ENCODE data around the gene LY6G6F.
A peak's percentile ranks its signal among the peaks of the same experiment; 100 is the strongest.

The LY6G6F gene

DNA sequence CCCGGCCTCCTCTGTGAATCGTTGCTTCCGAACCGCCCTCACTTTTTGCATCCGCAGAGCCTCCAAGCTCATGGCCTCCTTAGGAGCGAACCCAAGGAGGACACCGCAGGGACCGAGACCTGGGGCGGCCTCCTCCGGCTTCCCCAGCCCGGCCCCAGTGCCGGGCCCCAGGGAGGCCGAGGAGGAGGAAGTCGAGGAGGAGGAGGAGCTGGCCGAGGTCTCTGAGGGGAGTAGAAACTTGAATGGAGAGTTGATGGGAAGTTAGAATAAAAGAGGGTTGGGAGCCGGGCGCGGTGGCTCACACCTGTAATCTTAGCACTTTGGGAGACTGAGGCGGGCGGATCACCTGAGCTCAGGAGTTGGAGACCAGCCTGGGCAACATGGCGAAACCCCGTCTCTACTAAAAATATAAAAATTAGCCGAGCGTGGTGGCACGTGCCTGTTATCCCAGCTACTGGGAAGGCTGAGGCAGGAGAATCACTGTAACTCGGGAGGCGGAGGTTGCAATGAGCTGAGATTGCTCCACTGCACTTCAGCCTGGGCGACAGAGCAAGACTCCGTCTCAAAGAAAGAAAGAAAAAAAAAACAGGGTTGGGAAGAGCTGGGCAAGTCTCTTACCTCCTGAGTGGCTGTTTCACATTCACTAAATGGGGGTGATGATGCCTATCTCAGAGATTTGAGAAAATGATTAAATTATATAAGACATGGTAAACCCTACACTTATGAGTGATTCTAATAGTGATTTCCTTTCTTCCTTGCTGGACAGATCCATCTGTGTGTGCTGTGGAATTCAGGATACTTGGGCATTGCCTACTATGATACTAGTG lies 33.9 kb downstream of the LY6G6F start:
- DNase-seq: no peak

DNA sequence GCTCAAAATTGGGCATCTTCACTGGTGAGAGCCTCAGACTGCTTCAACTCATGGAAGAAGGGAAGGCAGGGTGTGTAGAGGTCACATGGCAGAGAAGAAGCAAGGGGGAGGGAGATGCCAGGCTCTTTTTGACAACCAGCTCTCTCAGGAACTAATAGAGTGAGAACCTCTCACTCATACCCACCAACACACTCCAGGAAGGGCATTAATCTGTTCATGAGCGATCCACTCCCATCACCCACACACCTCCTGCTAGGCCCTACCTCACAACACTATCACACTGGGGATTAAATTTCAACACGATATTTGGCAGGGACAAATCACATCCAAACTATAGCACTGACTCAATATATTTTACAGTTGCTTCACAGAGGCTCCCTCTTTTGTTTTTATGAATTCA lies 35.1 kb downstream of the LY6G6F start:
- no peak for DNase-seq

DNA sequence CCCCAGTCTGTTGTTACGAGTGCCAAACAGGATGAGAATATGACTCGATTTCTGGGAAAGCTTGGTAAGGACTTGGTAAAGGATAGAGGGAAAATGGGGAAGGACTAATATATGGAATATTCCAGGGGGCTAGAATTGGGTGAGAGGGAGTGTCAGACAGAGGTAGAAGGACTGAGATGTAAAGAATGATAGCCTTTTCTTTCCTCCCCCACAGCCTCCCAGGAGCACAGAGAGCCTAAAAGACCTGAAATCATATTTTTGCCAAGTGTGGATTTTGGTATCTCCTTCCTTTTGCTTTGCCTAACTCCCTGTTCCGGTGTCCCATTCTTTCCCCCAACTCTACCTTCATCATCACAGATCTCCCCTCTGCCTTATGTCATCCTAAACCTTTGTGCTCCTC lies 36.2 kb downstream of the LY6G6F start:
- DNase-seq: no peak

DNA sequence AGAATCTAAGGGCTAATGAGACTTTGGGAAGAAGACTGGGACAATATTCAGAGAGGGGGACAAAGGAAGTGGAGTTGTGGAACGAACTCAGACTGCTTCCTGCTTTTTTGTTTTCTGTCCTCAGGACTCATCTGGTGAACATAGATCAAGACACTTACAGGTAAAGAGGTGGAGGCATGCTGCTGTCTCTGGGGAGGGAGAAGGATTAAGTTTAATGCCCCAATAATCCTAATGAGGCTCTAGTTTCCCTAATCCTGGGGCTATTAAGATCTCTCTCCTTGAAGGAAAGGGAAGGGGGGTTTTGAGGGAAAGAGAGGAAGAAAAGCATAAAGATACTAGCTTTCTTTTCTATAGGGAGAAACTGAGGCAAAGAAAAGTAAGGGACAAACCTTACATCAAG lies 37.8 kb downstream of the LY6G6F start:
- DNase-seq: peak; percentile 95

DNA sequence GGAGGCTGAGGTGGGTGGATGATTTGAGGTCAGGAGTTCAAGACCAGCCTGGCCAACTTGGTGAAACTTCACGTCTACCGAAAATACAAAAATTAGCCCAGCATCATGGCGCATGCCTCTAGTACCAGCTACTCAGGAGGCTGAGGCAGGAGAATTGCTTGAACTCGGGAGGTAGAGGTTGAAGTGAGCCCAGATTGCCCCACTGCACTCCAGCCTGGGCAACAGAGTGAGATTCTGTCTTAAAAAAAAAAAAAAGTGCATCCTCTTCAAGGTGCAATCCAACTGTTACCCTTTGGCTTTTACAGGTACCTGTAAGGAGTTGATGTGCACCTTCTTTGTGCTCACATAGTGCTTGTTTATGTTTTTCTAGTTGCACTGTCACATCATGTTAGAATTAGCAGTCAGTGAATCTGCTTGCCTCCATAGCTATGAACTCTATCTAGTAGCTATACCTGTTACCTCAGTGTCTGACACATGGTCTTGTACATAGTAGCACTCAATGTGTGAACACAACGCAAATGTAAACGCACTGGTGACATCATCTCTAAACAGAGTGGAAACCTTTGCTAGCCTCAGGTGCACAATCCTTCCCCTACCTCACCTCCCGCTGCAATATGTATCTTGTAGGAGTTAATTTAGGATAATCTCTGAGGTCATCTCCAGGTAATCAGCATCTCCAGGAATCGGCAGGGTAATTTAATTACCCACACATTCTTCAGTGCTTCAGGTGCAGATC lies 42.8 kb downstream of the LY6G6F start:
- peak; percentile 45 for DNase-seq

DNA sequence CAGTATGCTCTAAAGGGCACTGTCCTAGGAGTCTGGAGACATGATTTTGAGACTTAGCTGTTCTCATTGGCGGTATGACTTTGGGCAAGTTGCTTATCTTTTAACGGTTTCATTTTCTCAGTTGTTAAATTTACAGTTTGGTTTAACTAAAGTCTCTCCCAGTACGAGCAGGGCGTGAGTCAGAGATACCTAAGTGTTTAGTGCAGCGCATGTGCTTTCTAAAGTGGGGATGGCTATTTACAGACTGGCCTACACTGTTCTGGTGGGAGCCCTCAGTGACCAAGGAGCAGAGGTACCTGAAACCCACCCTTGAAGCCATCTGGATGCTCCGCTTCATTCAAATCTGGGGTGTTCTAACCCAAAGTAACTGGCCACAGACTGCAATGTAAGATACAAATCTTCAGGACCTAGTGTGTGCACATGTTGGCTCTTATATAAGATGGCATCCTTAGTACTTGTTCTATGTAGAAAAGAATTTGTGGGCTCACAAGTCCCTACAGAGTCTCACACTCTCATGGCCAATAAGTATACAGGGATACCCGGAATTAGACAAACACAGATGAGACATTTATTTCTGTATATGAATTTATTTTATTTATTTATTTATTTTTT lies 43.9 kb downstream of the LY6G6F start:
- no peak for DNase-seq

DNA sequence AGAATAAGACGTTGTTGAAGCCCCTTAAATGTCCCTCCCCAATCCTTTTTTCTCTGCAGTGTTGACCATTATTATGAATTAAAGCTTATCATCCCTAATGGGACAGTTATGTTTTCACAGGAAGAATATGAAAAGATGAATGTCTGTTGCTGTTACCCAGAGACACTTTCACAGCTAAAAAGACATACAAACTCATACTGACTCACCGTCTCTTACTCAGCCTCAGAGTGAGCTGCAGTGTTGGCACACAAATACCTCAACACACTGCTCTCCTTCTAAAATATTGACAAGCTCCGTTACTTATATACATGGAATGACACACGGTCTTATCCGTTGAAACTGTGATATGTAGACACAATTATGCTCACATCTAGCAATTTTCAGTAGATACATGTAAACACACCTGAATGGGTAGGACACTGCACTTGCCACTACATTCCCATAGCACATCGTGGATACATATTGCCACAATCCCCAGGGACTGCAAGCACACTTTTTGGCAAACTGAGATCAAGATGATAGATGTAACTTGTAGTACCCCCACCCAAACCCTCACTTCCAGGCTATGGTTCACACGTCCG lies 46.2 kb downstream of the LY6G6F start:
- DNase-seq: no peak

DNA sequence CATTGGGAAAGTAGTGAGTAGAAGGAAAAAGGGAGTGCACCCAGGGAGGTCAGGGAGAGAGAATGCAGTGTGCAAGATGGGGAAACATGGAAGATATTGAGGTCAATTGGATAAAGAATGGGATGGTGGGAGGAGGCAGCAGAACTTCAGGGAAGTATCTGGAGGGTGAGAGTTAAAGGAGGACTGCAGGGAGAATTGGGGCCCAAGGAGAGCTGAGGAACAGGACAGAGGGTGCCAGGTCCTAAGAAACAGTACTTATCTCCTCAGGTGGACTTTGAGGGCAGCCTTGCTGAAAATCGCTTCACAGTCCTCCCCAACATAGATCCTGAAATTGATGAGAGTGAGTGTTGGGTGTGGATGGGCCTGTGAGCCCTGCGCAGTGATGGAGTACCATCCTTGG lies 51.6 kb downstream of the LY6G6F start:
- DNase-seq: no peak
